HG02884 (cell line): Measurements from ENCODE around the gene GNB1.
"Not testable (repeated sequence)": the region's sequence is repeated elsewhere in the genome, so short reads cannot be mapped to it uniquely, and the experiment has no call there.

Source experiments
- ATAC-seq: cut with Tn5 transposase; IDR thresholded peaks from one replicate; pipeline ENCODE4 v1.9.1; 2021; ENCODE audit warnings: mild to moderate bottlenecking, moderate library complexity; ENCODE audit not compliant: unreplicated experiment

Gene GNB1

GRCh38 chr1:1752190-1752589 is 138.7 kb downstream of the GNB1 start:
- ATAC-seq, result no peak

- ATAC-seq, result not testable (repeated sequence)
Observed at GRCh38 chr1:1749941-1750340, 140.9 kb downstream of the GNB1 start.

- no peak for ATAC-seq
Observed at GRCh38 chr1:1748686-1749321, 142.1 kb downstream of the GNB1 start.

GRCh38 chr1:1746566-1746909 is 144.3 kb downstream of the GNB1 start:
- peak; percentile 68 for ATAC-seq

GRCh38 chr1:1745651-1746565 is 145.0 kb downstream of the GNB1 start:
- peak; percentile 62 for ATAC-seq

- ATAC-seq, result not testable (repeated sequence)
Observed at GRCh38 chr1:1742529-1742928, 148.4 kb downstream of the GNB1 start.

- ATAC-seq, result not testable (repeated sequence)
Observed at GRCh38 chr1:1741013-1741412, 149.9 kb downstream of the GNB1 start.

- ATAC-seq, result not testable (repeated sequence)
Observed at GRCh38 chr1:1738799-1739337, 152.0 kb downstream of the GNB1 start.

GRCh38 chr1:1737675-1738590 is 153.0 kb downstream of the GNB1 start:
- not testable (repeated sequence) for ATAC-seq
